OCI-LY3 (cell line): ENCODE data around the gene PIK3R3.

Experiments
- CTCF ChIP-seq: fragments of 200-600, 300-600 bp; sonication (generic); IDR thresholded peaks from 2 replicates; pipeline ENCODE4 v1.5.1; 2014; ENCODE audit warnings: antibody characterized with exemption, low read length, low read depth
- EZH2phosphoT487 ChIP-seq: fragments of 200-600 bp; shearing (Covaris generic); IDR thresholded peaks from 2 replicates; pipeline ENCODE4 v1.6.1; 2018; ENCODE audit warnings: antibody characterized with exemption, mixed run types, low read depth

- TF ChIP-seq CTCF (no peak), EZH2phosphoT487 (no peak)
These were observed 36.0 kb upstream of the PIK3R3 start for GRCh38 chr1:46168477-46168876.
